CD4-positive, CD25-positive, alpha-beta regulatory T cell (primary cell): ENCODE data around the gene TMED6. TPM values are rescaled to one million over a fixed set of nuclear protein-coding genes. Genes with fewer than 3 reads are reported as not detected.
"Not testable (repeated sequence)": the region's sequence is repeated elsewhere in the genome, so short reads cannot be mapped to it uniquely, and the experiment has no call there.

ENCODE experiments used
- ATAC-seq, 2 donors: fragments of 150-1000 bp; cut with Tn5 transposase; one replicate each; pipeline ENCODE4 v1.10.0; 2021; ENCODE audit warnings: low read depth in 2 of 2, moderate number of reproducible peaks in 2 of 2, moderate library complexity in 1 of 2
- DNase-seq, 3 donors: peaks; one replicate each; pipeline versions ENCODE4 v3.0.0 to v3.0.0-alpha.2; 2012 to 2022; ENCODE audit warnings: mixed read lengths in 1 of 3
- H3K27ac ChIP-seq: one replicate; pipeline ENCODE4 v1.7.0; 2013; ENCODE audit warnings: mild to moderate bottlenecking, low read length; ENCODE audit not compliant: insufficient read depth, poor library complexity, severe bottlenecking
- H3K27me3 ChIP-seq: one replicate; pipeline ENCODE4 v1.7.0; 2013; ENCODE audit warnings: low read length; ENCODE audit not compliant: control insufficient read depth, insufficient read depth
- H3K36me3 ChIP-seq: one replicate; pipeline ENCODE4 v1.7.0; 2013; ENCODE audit warnings: mild to moderate bottlenecking, low read length, moderate library complexity; ENCODE audit not compliant: control insufficient read depth, insufficient read depth
- H3K4me1 ChIP-seq: 2 replicates; pipeline ENCODE4 v1.7.0; 2013; ENCODE audit warnings: mild to moderate bottlenecking, low read length; ENCODE audit not compliant: insufficient read depth, control insufficient read depth, poor library complexity, severe bottlenecking
- H3K4me3 ChIP-seq: one replicate; pipeline ENCODE4 v1.7.0; 2013; ENCODE audit warnings: low read depth, mild to moderate bottlenecking, low read length, moderate library complexity
- H3K9me3 ChIP-seq, 2 experiments: 1 replicate in 1 of 2; 2 replicates in 1 of 2; pipeline ENCODE4 v1.7.0; 2013; ENCODE audit warnings: low read length in 2 of 2, mild to moderate bottlenecking in 1 of 2, moderate library complexity in 1 of 2; ENCODE audit not compliant: control insufficient read depth in 2 of 2
- H3K27ac Mint-ChIP-seq, 3 donors: one replicate each; pipeline ENCODE4 v1.8.0; 2020 to 2022; ENCODE audit warnings: mild to moderate bottlenecking in 3 of 3, mixed read lengths in 3 of 3, moderate library complexity in 2 of 3
- H3K27me3 Mint-ChIP-seq: one replicate; pipeline ENCODE4 v1.8.0; 2022; ENCODE audit warnings: mild to moderate bottlenecking, mixed read lengths
- H3K36me3 Mint-ChIP-seq: one replicate; pipeline ENCODE4 v1.8.0; 2020; ENCODE audit warnings: mixed read lengths
- H3K4me1 Mint-ChIP-seq, 4 donors: one replicate each; pipeline ENCODE4 v1.8.0; 2020 to 2022; ENCODE audit warnings: mixed read lengths in 4 of 4, mild to moderate bottlenecking in 1 of 4
- H3K4me3 Mint-ChIP-seq, 4 donors: one replicate each; pipeline ENCODE4 v1.8.0; 2020 to 2022; ENCODE audit warnings: mild to moderate bottlenecking in 4 of 4, mixed read lengths in 4 of 4, moderate library complexity in 3 of 4
- H3K9me3 Mint-ChIP-seq, 7 donors: one replicate each; pipeline ENCODE4 v1.8.0; 2020 to 2022; ENCODE audit warnings: mixed read lengths in 7 of 7, mild to moderate bottlenecking in 3 of 7, moderate library complexity in 2 of 7
- polyA plus RNA-seq, 4 donors: library from polyadenylated mRNA; unstranded; fragments of 300-500 nt; fragmentation: Illumina TruSeq; gene quantifications; one replicate each; pipeline ENCODE4 v1.2.3, GENCODE V29; 2021
- total RNA-seq: library from RNA; stranded (reverse); gene quantifications from one replicate; pipeline ENCODE4 v1.2.3, GENCODE V29; 2022

Gene TMED6
- total and polyA plus RNA-seq, 5 donors from 2014 or later = 0.20 to 1.8 (median 0.26) TPM; not detected in 2

- H3K4me1 ChIP-seq = peaks cover 6% of the 10 kb centered on the region
- no peak overlapping the region for H3K4me3 ChIP-seq
- no peaks in the 10 kb centered on the region for H3K9me3 Mint-ChIP-seq
- peaks cover 5% of the 10 kb centered on the region for H3K36me3 ChIP-seq
- no peaks in the 10 kb centered on the region for H3K9me3 ChIP-seq
- H3K4me1 Mint-ChIP-seq = peaks cover 3 to 10% (median 6%) of the 10 kb centered on the region in 4 donors
- H3K4me3 Mint-ChIP-seq = no peak overlapping the region
- H3K36me3 Mint-ChIP-seq = peaks cover 14% of the 10 kb centered on the region
- ATAC-seq = no peak
- no peak overlapping the region for H3K27ac ChIP-seq
- H3K27ac Mint-ChIP-seq = peak overlapping the region in 1 of 3 donors; percentile 5
- no peaks in the 10 kb centered on the region for H3K27me3 Mint-ChIP-seq
- DNase-seq = no peak
- H3K27me3 ChIP-seq = no peaks in the 10 kb centered on the region
Observed at GRCh38 chr16:69306031-69306430, 45.6 kb downstream of the TMED6 start.

- DNase-seq (no peak), ATAC-seq (no peak)
Observed at GRCh38 chr16:69302301-69302700, 49.3 kb downstream of the TMED6 start.

GRCh38 chr16:69301861-69302260 lies 49.7 kb downstream of the TMED6 start:
- Mint-ChIP-seq H3K27ac (no peak overlapping the region), H3K4me1 (peaks cover 0 to 4% (median 0%) of the 10 kb centered on the region in 4 donors), H3K9me3 (no peaks in the 10 kb centered on the region), H3K36me3 (peaks cover 18% of the 10 kb centered on the region), H3K4me3 (no peak overlapping the region), H3K27me3 (no peaks in the 10 kb centered on the region)
- Histone ChIP-seq H3K36me3 (peaks cover 16% of the 10 kb centered on the region), H3K27ac (no peak overlapping the region), H3K4me3 (no peak overlapping the region), H3K9me3 (no peaks in the 10 kb centered on the region), H3K27me3 (no peaks in the 10 kb centered on the region), H3K4me1 (no peaks in the 10 kb centered on the region)
- DNase-seq (no peak), ATAC-seq (no peak)

More at GRCh38 chr16:69302301-69302700, 49.3 kb downstream of the TMED6 start:
- Histone ChIP-seq H3K4me3 (no peak overlapping the region), H3K4me1 (no peaks in the 10 kb centered on the region), H3K36me3 (peaks cover 16% of the 10 kb centered on the region), H3K27me3 (no peaks in the 10 kb centered on the region), H3K9me3 (no peaks in the 10 kb centered on the region), H3K27ac (no peak overlapping the region)
- H3K4me3 Mint-ChIP-seq = no peak overlapping the region
- H3K4me1 Mint-ChIP-seq = peaks cover 0 to 5% (median 0%) of the 10 kb centered on the region in 4 donors
- H3K27me3 Mint-ChIP-seq = no peaks in the 10 kb centered on the region
- H3K27ac Mint-ChIP-seq = no peak overlapping the region
- H3K9me3 Mint-ChIP-seq = no peaks in the 10 kb centered on the region
- peaks cover 18% of the 10 kb centered on the region for H3K36me3 Mint-ChIP-seq

- no peak for ATAC-seq
- H3K4me1 Mint-ChIP-seq = peaks cover 0 to 4% (median under 1%) of the 10 kb centered on the region in 4 donors
- H3K4me1 ChIP-seq = no peaks in the 10 kb centered on the region
- DNase-seq = no peak
- no peak overlapping the region for H3K27ac ChIP-seq
- H3K4me3 ChIP-seq = no peak overlapping the region
- H3K27me3 Mint-ChIP-seq = no peaks in the 10 kb centered on the region
- peaks cover 16% of the 10 kb centered on the region for H3K36me3 ChIP-seq
- no peaks in the 10 kb centered on the region for H3K27me3 ChIP-seq
- H3K9me3 Mint-ChIP-seq = no peaks in the 10 kb centered on the region
- no peaks in the 10 kb centered on the region for H3K9me3 ChIP-seq
- H3K27ac Mint-ChIP-seq = peak overlapping the region in 1 of 3 donors; percentile 14
- H3K36me3 Mint-ChIP-seq = peaks cover 19% of the 10 kb centered on the region
- no peak overlapping the region for H3K4me3 Mint-ChIP-seq
Observed at GRCh38 chr16:69301187-69301586, 50.4 kb downstream of the TMED6 start.

GRCh38 chr16:69298261-69298660 lies 53.3 kb downstream of the TMED6 start:
- no peak overlapping the region for H3K27ac ChIP-seq
- DNase-seq (no peak), ATAC-seq (no peak)
- Mint-ChIP-seq H3K4me1 (peaks cover 0 to 2% (median 0%) of the 10 kb centered on the region in 4 donors), H3K4me3 (no peak overlapping the region), H3K27ac (peak overlapping the region in 1 of 3 donors; percentile 81), H3K36me3 (peaks cover 11% of the 10 kb centered on the region), H3K27me3 (no peaks in the 10 kb centered on the region), H3K9me3 (no peaks in the 10 kb centered on the region)
- H3K4me1 ChIP-seq = no peaks in the 10 kb centered on the region
- H3K36me3 ChIP-seq = peaks cover 16% of the 10 kb centered on the region
- no peaks in the 10 kb centered on the region for H3K9me3 ChIP-seq
- H3K4me3 ChIP-seq = no peak overlapping the region
- H3K27me3 ChIP-seq = no peaks in the 10 kb centered on the region

- H3K4me1 Mint-ChIP-seq, H3K9me3 Mint-ChIP-seq, H3K4me3 Mint-ChIP-seq, ATAC-seq, H3K9me3 ChIP-seq, H3K4me1 ChIP-seq, H3K27me3 Mint-ChIP-seq, H3K27ac ChIP-seq, H3K4me3 ChIP-seq, DNase-seq, H3K27ac Mint-ChIP-seq, H3K27me3 ChIP-seq: not testable (repeated sequence)
- peaks cover 15% of the 10 kb centered on the region for H3K36me3 ChIP-seq
- H3K36me3 Mint-ChIP-seq = peaks cover 11% of the 10 kb centered on the region
Observed at GRCh38 chr16:69296771-69297170, 54.8 kb downstream of the TMED6 start.

- Histone ChIP-seq H3K27ac (no peak overlapping the region), H3K36me3 (no peaks in the 10 kb centered on the region), H3K4me1 (no peaks in the 10 kb centered on the region), H3K27me3 (no peaks in the 10 kb centered on the region), H3K4me3 (no peak overlapping the region), H3K9me3 (no peaks in the 10 kb centered on the region)
- H3K4me3 Mint-ChIP-seq = no peak overlapping the region
- peaks cover 7% of the 10 kb centered on the region for H3K36me3 Mint-ChIP-seq
- DNase-seq (no peak), ATAC-seq (no peak)
- H3K9me3 Mint-ChIP-seq = no peaks in the 10 kb centered on the region
- H3K27ac Mint-ChIP-seq = peak overlapping the region in 1 of 3 donors; percentile 38
- H3K27me3 Mint-ChIP-seq = no peaks in the 10 kb centered on the region
- peaks cover 0 to 2% (median 0%) of the 10 kb centered on the region in 4 donors for H3K4me1 Mint-ChIP-seq
Observed at GRCh38 chr16:69294051-69294450, 57.5 kb downstream of the TMED6 start.

GRCh38 chr16:69293401-69293800 lies 58.2 kb downstream of the TMED6 start:
- no peak for DNase-seq
- H3K9me3 ChIP-seq = no peaks in the 10 kb centered on the region
- peaks cover 0 to 2% (median 0%) of the 10 kb centered on the region in 4 donors for H3K4me1 Mint-ChIP-seq
- H3K36me3 Mint-ChIP-seq = peaks cover 7% of the 10 kb centered on the region
- no peak for ATAC-seq
- H3K27me3 ChIP-seq = no peaks in the 10 kb centered on the region
- peak overlapping the region in 1 of 3 donors; percentile 38 for H3K27ac Mint-ChIP-seq
- H3K27ac ChIP-seq = no peak overlapping the region
- H3K4me3 Mint-ChIP-seq = no peak overlapping the region
- H3K4me1 ChIP-seq = no peaks in the 10 kb centered on the region
- H3K27me3 Mint-ChIP-seq = no peaks in the 10 kb centered on the region
- no peaks in the 10 kb centered on the region for H3K36me3 ChIP-seq
- no peaks in the 10 kb centered on the region for H3K9me3 Mint-ChIP-seq
- H3K4me3 ChIP-seq = no peak overlapping the region
